GM23338 (cell line): ENCODE data around the gene NFIB. TPM values are rescaled to one million over a fixed set of nuclear protein-coding genes. Genes with fewer than 3 reads are reported as not detected.

ENCODE experiments used
- ATAC-seq: fragments of 200-7000 bp; cut with Tn5 transposase; 3 replicates; pipeline ENCODE4 v1.9.1; 2020
- DNase-seq: peaks from one replicate; pipeline ENCODE4 v3.0.0-alpha.2; 2015; ENCODE audit warnings: low spot score
- H2AFZ ChIP-seq: fragments of 200-600 bp; sonication (generic); 2 replicates; pipeline ENCODE4 v1.8.0; 2016; ENCODE audit warnings: antibody characterized with exemption, mild to moderate bottlenecking, moderate library complexity
- H3F3A ChIP-seq: fragments of 200-600 bp; sonication (generic); replicated peaks from 2 replicates; pipeline ENCODE4 v1.8.0; 2017; ENCODE audit warnings: antibody characterized with exemption, mixed run types, low read depth
- H3K27ac ChIP-seq: fragments of 200-600 bp; sonication (generic); 2 replicates; pipeline ENCODE4 v1.6.1; 2016; ENCODE audit warnings: low read depth
- H3K27me3 ChIP-seq: fragments of 200-600 bp; sonication (generic); 2 replicates; pipeline ENCODE4 v1.8.0; 2016; ENCODE audit warnings: mild to moderate bottlenecking, mixed run types, moderate library complexity; ENCODE audit not compliant: insufficient read depth
- H3K36me3 ChIP-seq: fragments of 200-600 bp; sonication (generic); 2 replicates; pipeline ENCODE4 v1.8.0; 2016; ENCODE audit warnings: mild to moderate bottlenecking; ENCODE audit not compliant: insufficient read depth
- H3K4me1 ChIP-seq: fragments of 200-600 bp; sonication (generic); 2 replicates; pipeline ENCODE4 v1.8.0; 2016; ENCODE audit warnings: mild to moderate bottlenecking, moderate library complexity; ENCODE audit not compliant: insufficient read depth
- H3K4me2 ChIP-seq: fragments of 200-600 bp; sonication (generic); 2 replicates; pipeline ENCODE4 v1.7.1; 2017; ENCODE audit warnings: mixed run types
- H3K4me3 ChIP-seq: fragments of 200-600 bp; sonication (generic); 2 replicates; pipeline ENCODE4 v1.6.1; 2016; ENCODE audit warnings: mixed run types
- H3K79me2 ChIP-seq: fragments of 200-600 bp; sonication (generic); replicated peaks from 2 replicates; pipeline ENCODE4 v1.8.0; 2017; ENCODE audit warnings: mild to moderate bottlenecking; ENCODE audit not compliant: insufficient read depth
- H3K9me2 ChIP-seq: fragments of 200-600 bp; sonication (generic); 2 replicates; pipeline ENCODE4 v1.8.0; 2017; ENCODE audit not compliant: insufficient read depth
- H4K20me1 ChIP-seq: fragments of 200-600 bp; sonication (generic); replicated peaks from 2 replicates; pipeline ENCODE4 v1.8.0; 2017; ENCODE audit warnings: mild to moderate bottlenecking; ENCODE audit not compliant: insufficient read depth
- H3K27ac Mint-ChIP-seq: 2 replicates; pipeline ENCODE4 v1.8.0; 2020; ENCODE audit warnings: inconsistent platforms, mild to moderate bottlenecking, moderate library complexity, mixed read lengths
- H3K27me3 Mint-ChIP-seq: 3 replicates; pipeline ENCODE4 v1.8.0; 2022; ENCODE audit warnings: low read depth, mild to moderate bottlenecking, moderate library complexity, mixed read lengths, inconsistent platforms; ENCODE audit not compliant: insufficient read depth, poor library complexity
- H3K36me3 Mint-ChIP-seq: 3 replicates; pipeline ENCODE4 v1.8.0; 2021; ENCODE audit warnings: low read depth, mild to moderate bottlenecking, inconsistent platforms, moderate library complexity, mixed read lengths
- H3K4me1 Mint-ChIP-seq: 3 replicates; pipeline ENCODE4 v1.8.0; 2020; ENCODE audit warnings: mild to moderate bottlenecking, inconsistent platforms, mixed read lengths
- H3K4me3 Mint-ChIP-seq: 3 replicates; pipeline ENCODE4 v1.8.0; 2021; ENCODE audit warnings: moderate library complexity, mild to moderate bottlenecking, inconsistent platforms, mixed read lengths
- H3K9me3 Mint-ChIP-seq: 3 replicates; pipeline ENCODE4 v1.8.0; 2020; ENCODE audit warnings: moderate library complexity, mild to moderate bottlenecking, inconsistent platforms, mixed read lengths
- CREB1 ChIP-seq: fragments of 250-450 bp; sonication (Bioruptor Pico); IDR thresholded peaks from 2 replicates; pipeline ENCODE4 v1.5.0; 2020; ENCODE audit warnings: low read depth, mild to moderate bottlenecking, moderate library complexity
- EZH2 ChIP-seq: fragments of 200-600 bp; sonication (generic); IDR thresholded peaks from one replicate; pipeline ENCODE4 v1.8.0; 2017; ENCODE audit warnings: antibody characterized with exemption, mild to moderate bottlenecking, low read depth; ENCODE audit not compliant: unreplicated experiment
- NANOG ChIP-seq: IDR thresholded peaks from 2 replicates; pipeline ENCODE4 v1.6.1; 2016; ENCODE audit warnings: antibody characterized with exemption, borderline replicate concordance
- ZNF114 ChIP-seq: fragments of 250-450 bp; sonication (Bioruptor Pico); IDR thresholded peaks from 2 replicates; pipeline ENCODE4 v1.5.0; 2020; ENCODE audit warnings: mild to moderate bottlenecking, moderate library complexity
- ZNF462 ChIP-seq: fragments of 250-450 bp; sonication (Bioruptor Pico); IDR thresholded peaks from 2 replicates; pipeline ENCODE4 v1.5.0; 2020; ENCODE audit warnings: mild to moderate bottlenecking, moderate library complexity
- polyA plus RNA-seq: library from polyadenylated mRNA; unstranded; fragments of >200 nt; fragmentation: Nextera tagmentation; extraction: Ambion mirVana; gene quantifications from 2 replicates; pipeline ENCODE4 v1.2.1, GENCODE V29; 2016
- total RNA-seq: library from RNA; depleted of rRNA; stranded (reverse); fragments of >200 nt; shearing (Covaris generic); gene quantifications from 2 replicates; pipeline ENCODE4 v1.2.3, GENCODE V29; 2014
- TF ChIP-seq, protein P1 (sequence below), 2 experiments: fragments of 200-600 bp in 1 of 2; sonication (generic) in 1 of 2; conservative IDR thresholded peaks; 2 replicates each; pipeline versions ENCODE4 v1.5.1 to v1.6.1; 2016 to 2017; ENCODE audit warnings: antibody characterized with exemption in 2 of 2, low read depth in 2 of 2, mild to moderate bottlenecking in 2 of 2, moderate library complexity in 1 of 2

Gene NFIB
- total and polyA plus RNA-seq, 2 experiments from 2014 or later = 3.9 to 4.7 TPM

GRCh38 chr9:14087576-14087975 is 226.4 kb downstream of the NFIB start:
- H3K4me3 Mint-ChIP-seq = no peak overlapping the region
- H3K27me3 Mint-ChIP-seq = peaks cover 2% of the 10 kb centered on the region
- H3K27ac Mint-ChIP-seq = peak overlapping the region; percentile 90
- peaks cover 25% of the 10 kb centered on the region; the same call in 2 of the 3 replicates for H3K4me1 Mint-ChIP-seq
- H3K36me3 Mint-ChIP-seq = no peaks in the 10 kb centered on the region
- H3K79me2 ChIP-seq = no peaks in the 10 kb centered on the region
- H3K4me2 ChIP-seq = no peak overlapping the region
- no peaks in the 10 kb centered on the region for H3K27me3 ChIP-seq
- no peak overlapping the region for H2AFZ ChIP-seq
- H3K4me3 ChIP-seq = no peak overlapping the region
- H3K27ac ChIP-seq = no peak overlapping the region
- H4K20me1 ChIP-seq = no peaks in the 10 kb centered on the region
- TF ChIP-seq EZH2 (no peak), CREB1 (CRISPR knock-in tag) (no peak), NANOG (no peak), ZNF114 (no peak), ZNF462 (CRISPR knock-in tag) (no peak)
- TF ChIP-seq, protein P1, sequence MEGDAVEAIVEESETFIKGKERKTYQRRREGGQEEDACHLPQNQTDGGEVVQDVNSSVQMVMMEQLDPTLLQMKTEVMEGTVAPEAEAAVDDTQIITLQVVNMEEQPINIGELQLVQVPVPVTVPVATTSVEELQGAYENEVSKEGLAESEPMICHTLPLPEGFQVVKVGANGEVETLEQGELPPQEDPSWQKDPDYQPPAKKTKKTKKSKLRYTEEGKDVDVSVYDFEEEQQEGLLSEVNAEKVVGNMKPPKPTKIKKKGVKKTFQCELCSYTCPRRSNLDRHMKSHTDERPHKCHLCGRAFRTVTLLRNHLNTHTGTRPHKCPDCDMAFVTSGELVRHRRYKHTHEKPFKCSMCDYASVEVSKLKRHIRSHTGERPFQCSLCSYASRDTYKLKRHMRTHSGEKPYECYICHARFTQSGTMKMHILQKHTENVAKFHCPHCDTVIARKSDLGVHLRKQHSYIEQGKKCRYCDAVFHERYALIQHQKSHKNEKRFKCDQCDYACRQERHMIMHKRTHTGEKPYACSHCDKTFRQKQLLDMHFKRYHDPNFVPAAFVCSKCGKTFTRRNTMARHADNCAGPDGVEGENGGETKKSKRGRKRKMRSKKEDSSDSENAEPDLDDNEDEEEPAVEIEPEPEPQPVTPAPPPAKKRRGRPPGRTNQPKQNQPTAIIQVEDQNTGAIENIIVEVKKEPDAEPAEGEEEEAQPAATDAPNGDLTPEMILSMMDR (conservative IDR thresholded peaks at IDR 0.05; ENCODE audit: low read depth in 2 of 2) = 0 out of 4 replicates have a peak, but pooled peaks have one; percentile 13 to 14
- no peaks in the 10 kb centered on the region for H3K4me1 ChIP-seq
- no peaks in the 10 kb centered on the region for H3K36me3 ChIP-seq
- H3K9me3 Mint-ChIP-seq = no peaks in the 10 kb centered on the region
- peak; percentile 34 for DNase-seq
- peak; percentile 53 for ATAC-seq
- H3K9me2 ChIP-seq = no peaks in the 10 kb centered on the region
- H3F3A ChIP-seq = no peaks in the 10 kb centered on the region
